ENCODE measurements around the gene AIM2.

DNA sequence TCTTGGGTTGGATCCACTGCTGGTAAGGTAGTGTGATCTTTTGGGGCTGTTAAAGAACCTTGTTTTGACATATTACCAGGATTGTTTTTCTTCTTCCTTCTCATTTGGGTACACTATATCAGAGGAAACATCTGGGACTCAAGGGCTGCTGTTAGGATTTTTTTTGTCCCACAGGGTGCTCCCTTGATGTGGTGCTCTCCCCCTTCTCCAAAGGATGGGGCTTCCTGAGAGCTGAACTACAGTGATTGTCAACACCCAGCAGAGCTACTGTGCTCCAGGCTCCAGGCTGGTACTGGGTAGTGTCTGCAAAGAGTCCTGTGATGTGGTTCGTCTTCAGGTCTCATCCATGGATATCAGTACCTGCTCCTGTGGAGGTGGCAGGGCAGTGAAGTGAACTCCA, 46.3 kb downstream of the AIM2 start:
- TF ChIP-seq CTCF (conservative IDR thresholded peaks at IDR 0.05) (no peak), ZFX (IDR thresholded peaks at IDR 0.05) (no peak)
